ENCODE results near the gene DUSP1. TPM values are rescaled to one million over a fixed set of nuclear protein-coding genes. Genes with fewer than 3 reads are reported as not detected.

Gene DUSP1
- total and polyA plus RNA-seq, 2 of the 13 experiments (the other 11 are each of a cell fraction or from before 2014, with no cell fraction given), result 27.1 to 55.5 TPM

DNA sequence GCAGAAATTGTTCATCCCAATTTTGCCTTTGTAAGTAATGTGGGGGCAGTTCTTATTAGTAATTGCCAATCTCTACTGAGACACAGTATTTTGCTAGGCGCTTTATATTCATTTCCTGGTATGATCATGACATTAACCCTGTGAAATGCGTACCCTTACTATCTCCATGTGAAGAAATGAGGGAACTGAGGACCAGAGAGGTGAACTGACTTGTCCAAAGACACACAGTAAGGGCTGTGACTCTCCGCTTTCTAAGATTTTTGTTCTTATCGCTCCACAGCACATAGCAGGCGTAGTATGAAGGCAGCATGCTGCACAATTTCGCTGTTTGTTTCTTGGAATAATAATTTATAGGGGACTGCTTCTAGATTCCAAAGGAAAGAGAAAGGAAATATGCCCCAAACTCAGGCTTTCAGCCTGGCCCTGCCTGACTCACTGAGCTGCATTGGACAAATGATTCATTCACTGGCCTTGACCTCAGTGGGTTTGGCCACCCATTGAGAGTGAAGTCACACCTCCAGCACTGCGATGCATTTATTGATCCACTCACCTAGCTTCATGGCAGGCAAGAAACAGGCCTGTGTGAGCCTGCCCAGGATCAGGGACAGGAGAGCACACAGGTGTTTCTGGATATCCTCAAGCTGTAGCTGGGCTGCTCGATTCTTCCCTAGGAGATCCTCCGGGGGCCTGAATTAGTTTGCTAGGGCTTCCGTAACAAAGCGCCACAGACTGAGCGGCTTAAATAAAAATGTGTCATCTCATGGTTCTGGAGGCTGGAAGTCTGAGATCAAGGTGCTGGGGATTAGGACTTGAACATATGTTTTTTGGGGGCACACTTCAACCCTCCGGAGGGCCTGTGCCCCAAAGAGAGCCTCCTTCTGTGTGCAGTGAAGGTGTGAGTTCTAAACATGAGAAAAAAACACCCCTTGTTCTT lies 7.2 kb upstream of the DUSP1 start (continued):
- TF ChIP-seq, protein P1, sequence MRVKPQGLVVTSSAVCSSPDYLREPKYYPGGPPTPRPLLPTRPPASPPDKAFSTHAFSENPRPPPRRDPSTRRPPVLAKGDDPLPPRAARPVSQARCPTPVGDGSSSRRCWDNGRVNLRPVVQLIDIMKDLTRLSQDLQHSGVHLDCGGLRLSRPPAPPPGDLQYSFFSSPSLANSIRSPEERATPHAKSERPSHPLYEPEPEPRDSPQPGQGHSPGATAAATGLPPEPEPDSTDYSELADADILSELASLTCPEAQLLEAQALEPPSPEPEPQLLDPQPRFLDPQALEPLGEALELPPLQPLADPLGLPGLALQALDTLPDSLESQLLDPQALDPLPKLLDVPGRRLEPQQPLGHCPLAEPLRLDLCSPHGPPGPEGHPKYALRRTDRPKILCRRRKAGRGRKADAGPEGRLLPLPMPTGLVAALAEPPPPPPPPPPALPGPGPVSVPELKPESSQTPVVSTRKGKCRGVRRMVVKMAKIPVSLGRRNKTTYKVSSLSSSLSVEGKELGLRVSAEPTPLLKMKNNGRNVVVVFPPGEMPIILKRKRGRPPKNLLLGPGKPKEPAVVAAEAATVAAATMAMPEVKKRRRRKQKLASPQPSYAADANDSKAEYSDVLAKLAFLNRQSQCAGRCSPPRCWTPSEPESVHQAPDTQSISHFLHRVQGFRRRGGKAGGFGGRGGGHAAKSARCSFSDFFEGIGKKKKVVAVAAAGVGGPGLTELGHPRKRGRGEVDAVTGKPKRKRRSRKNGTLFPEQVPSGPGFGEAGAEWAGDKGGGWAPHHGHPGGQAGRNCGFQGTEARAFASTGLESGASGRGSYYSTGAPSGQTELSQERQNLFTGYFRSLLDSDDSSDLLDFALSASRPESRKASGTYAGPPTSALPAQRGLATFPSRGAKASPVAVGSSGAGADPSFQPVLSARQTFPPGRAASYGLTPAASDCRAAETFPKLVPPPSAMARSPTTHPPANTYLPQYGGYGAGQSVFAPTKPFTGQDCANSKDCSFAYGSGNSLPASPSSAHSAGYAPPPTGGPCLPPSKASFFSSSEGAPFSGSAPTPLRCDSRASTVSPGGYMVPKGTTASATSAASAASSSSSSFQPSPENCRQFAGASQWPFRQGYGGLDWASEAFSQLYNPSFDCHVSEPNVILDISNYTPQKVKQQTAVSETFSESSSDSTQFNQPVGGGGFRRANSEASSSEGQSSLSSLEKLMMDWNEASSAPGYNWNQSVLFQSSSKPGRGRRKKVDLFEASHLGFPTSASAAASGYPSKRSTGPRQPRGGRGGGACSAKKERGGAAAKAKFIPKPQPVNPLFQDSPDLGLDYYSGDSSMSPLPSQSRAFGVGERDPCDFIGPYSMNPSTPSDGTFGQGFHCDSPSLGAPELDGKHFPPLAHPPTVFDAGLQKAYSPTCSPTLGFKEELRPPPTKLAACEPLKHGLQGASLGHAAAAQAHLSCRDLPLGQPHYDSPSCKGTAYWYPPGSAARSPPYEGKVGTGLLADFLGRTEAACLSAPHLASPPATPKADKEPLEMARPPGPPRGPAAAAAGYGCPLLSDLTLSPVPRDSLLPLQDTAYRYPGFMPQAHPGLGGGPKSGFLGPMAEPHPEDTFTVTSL (CRISPR knock-in tag; IDR thresholded peaks at IDR 0.05; ENCODE audit: borderline replicate concordance), result peak; percentile 84; the same call in 1 of the 2 replicates
- TF ChIP-seq GABPB1 (CRISPR knock-in tag; IDR thresholded peaks at IDR 0.05) (peak; percentile 52; the same call in 1 of the 2 replicates), ZBTB7A (CRISPR knock-in tag; IDR thresholded peaks at IDR 0.05) (peak; percentile 43; the same call in 1 of the 2 replicates), ZNF331 (CRISPR knock-in tag; IDR thresholded peaks at IDR 0.05) (peak; percentile 96), ERF (CRISPR knock-in tag; IDR thresholded peaks at IDR 0.05) (peak; percentile 80; the same call in 1 of the 2 replicates), ZNF546 (CRISPR knock-in tag; conservative IDR thresholded peaks at IDR 0.05) (no peak), ZMYM4 (CRISPR knock-in tag; IDR thresholded peaks at IDR 0.05) (peak; percentile 55; the same call in 1 of the 2 replicates), ZNF543 (CRISPR knock-in tag; IDR thresholded peaks at IDR 0.05) (no peak), POLR2G (IDR thresholded peaks at IDR 0.05; ENCODE audit: low read depth, low read length) (peak; percentile 65), THYN1 (CRISPR knock-in tag; IDR thresholded peaks at IDR 0.05; ENCODE audit: borderline replicate concordance, low read depth) (no peak), JUN (CRISPR knock-in tag; IDR thresholded peaks at IDR 0.05) (peak; percentile 96), CEBPB (IDR thresholded peaks at IDR 0.05; ENCODE audit: borderline replicate concordance, low read depth, low read length) (peak; percentile 14; the same call in 1 of the 2 replicates)
- TF ChIP-seq, protein P2, sequence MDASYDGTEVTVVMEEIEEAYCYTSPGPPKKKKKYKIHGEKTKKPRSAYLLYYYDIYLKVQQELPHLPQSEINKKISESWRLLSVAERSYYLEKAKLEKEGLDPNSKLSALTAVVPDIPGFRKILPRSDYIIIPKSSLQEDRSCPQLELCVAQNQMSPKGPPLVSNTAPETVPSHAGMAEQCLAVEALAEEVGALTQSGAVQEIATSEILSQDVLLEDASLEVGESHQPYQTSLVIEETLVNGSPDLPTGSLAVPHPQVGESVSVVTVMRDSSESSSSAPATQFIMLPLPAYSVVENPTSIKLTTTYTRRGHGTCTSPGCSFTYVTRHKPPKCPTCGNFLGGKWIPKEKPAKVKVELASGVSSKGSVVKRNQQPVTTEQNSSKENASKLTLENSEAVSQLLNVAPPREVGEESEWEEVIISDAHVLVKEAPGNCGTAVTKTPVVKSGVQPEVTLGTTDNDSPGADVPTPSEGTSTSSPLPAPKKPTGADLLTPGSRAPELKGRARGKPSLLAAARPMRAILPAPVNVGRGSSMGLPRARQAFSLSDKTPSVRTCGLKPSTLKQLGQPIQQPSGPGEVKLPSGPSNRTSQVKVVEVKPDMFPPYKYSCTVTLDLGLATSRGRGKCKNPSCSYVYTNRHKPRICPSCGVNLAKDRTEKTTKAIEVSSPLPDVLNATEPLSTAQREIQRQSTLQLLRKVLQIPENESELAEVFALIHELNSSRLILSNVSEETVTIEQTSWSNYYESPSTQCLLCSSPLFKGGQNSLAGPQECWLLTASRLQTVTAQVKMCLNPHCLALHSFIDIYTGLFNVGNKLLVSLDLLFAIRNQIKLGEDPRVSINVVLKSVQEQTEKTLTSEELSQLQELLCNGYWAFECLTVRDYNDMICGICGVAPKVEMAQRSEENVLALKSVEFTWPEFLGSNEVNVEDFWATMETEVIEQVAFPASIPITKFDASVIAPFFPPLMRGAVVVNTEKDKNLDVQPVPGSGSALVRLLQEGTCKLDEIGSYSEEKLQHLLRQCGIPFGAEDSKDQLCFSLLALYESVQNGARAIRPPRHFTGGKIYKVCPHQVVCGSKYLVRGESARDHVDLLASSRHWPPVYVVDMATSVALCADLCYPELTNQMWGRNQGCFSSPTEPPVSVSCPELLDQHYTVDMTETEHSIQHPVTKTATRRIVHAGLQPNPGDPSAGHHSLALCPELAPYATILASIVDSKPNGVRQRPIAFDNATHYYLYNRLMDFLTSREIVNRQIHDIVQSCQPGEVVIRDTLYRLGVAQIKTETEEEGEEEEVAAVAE (CRISPR knock-in tag; IDR thresholded peaks at IDR 0.05; ENCODE audit: borderline replicate concordance), result peak; percentile 80
- TF ChIP-seq, protein P3, sequence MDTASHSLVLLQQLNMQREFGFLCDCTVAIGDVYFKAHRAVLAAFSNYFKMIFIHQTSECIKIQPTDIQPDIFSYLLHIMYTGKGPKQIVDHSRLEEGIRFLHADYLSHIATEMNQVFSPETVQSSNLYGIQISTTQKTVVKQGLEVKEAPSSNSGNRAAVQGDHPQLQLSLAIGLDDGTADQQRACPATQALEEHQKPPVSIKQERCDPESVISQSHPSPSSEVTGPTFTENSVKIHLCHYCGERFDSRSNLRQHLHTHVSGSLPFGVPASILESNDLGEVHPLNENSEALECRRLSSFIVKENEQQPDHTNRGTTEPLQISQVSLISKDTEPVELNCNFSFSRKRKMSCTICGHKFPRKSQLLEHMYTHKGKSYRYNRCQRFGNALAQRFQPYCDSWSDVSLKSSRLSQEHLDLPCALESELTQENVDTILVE (CRISPR knock-in tag; IDR thresholded peaks at IDR 0.05), result peak; percentile 70; the same call in 1 of the 2 replicates
- TF ChIP-seq, protein P4, sequence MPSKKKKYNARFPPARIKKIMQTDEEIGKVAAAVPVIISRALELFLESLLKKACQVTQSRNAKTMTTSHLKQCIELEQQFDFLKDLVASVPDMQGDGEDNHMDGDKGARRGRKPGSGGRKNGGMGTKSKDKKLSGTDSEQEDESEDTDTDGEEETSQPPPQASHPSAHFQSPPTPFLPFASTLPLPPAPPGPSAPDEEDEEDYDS (CRISPR knock-in tag; IDR thresholded peaks at IDR 0.05), result peak; percentile 77
